OCI-LY1 (cell line): Measurements from ENCODE around the gene GPC2.

Source experiments
- H2AFZ ChIP-seq: fragments of 200-600 bp; sonication (generic), shearing (Covaris generic); 2 replicates; pipeline ENCODE4 v1.6.0; 2014; ENCODE audit warnings: antibody characterized with exemption, mild to moderate bottlenecking, low read length
- H3F3A ChIP-seq: fragments of 200-600 bp; sonication (generic), shearing (Covaris generic); 2 replicates; pipeline ENCODE4 v1.6.0; 2014; ENCODE audit warnings: mild to moderate bottlenecking, antibody characterized with exemption, low read length, moderate library complexity; ENCODE audit not compliant: insufficient read depth
- H3K27ac ChIP-seq: fragments of 200-600 bp; sonication (generic); 2 replicates; pipeline ENCODE4 v1.5.1; 2014; ENCODE audit warnings: low read length, mixed run types, mild to moderate bottlenecking, low read depth; ENCODE audit not compliant: poor library complexity, severe bottlenecking
- H3K27me3 ChIP-seq: fragments of 200-600 bp; sonication (generic); 2 replicates; pipeline ENCODE4 v1.6.0; 2014; ENCODE audit warnings: antibody characterized with exemption, mild to moderate bottlenecking, low read length, moderate library complexity; ENCODE audit not compliant: insufficient read depth
- H3K36me3 ChIP-seq: fragments of 200-600 bp; sonication (generic); 2 replicates; pipeline ENCODE4 v1.6.1; 2014; ENCODE audit warnings: mild to moderate bottlenecking, antibody characterized with exemption, low read length, moderate library complexity, mixed read lengths; ENCODE audit not compliant: insufficient read depth
- H3K4me1 ChIP-seq: fragments of 200-600 bp; sonication (generic); 2 replicates; pipeline ENCODE4 v1.5.1; 2014; ENCODE audit warnings: mild to moderate bottlenecking, low read length, moderate library complexity; ENCODE audit not compliant: insufficient read depth, severe bottlenecking
- H3K4me2 ChIP-seq: fragments of 200-600 bp; sonication (generic), shearing (Covaris generic); 2 replicates; pipeline ENCODE4 v1.6.1; 2014; ENCODE audit warnings: low read length
- H3K4me3 ChIP-seq: fragments of 200-600 bp; sonication (generic); 2 replicates; pipeline ENCODE4 v1.5.1; 2014; ENCODE audit warnings: low read length, low read depth, mild to moderate bottlenecking, mixed read lengths; ENCODE audit not compliant: poor library complexity, severe bottlenecking
- H3K79me2 ChIP-seq: fragments of 200-600 bp; shearing (Covaris generic); 2 replicates; pipeline ENCODE4 v1.6.1; 2016; ENCODE audit warnings: mixed run types, low read length, mixed read lengths; ENCODE audit not compliant: insufficient read depth
- H3K9ac ChIP-seq: fragments of 200-600 bp; sonication (generic), shearing (Covaris generic); 2 replicates; pipeline ENCODE4 v1.6.1; 2014; ENCODE audit warnings: mild to moderate bottlenecking, low read length, mixed read lengths
- H3K9me2 ChIP-seq: fragments of 200-600 bp; sonication (generic), shearing (Covaris generic); 2 replicates; pipeline ENCODE4 v1.6.1; 2014; ENCODE audit warnings: low read depth, mild to moderate bottlenecking, low read length, mixed read lengths
- H3K9me3 ChIP-seq: fragments of 200-600 bp; shearing (Covaris generic); 2 replicates; pipeline ENCODE4 v1.6.1; 2014; ENCODE audit warnings: low read length, mixed read lengths
- H4K20me1 ChIP-seq: fragments of 200-600 bp; sonication (generic), shearing (Covaris generic); 2 replicates; pipeline ENCODE4 v1.6.0; 2016; ENCODE audit warnings: mild to moderate bottlenecking, low read length; ENCODE audit not compliant: insufficient read depth
- CTCF ChIP-seq: fragments of 200-600 bp; sonication (generic), shearing (Covaris generic); IDR thresholded peaks from 2 replicates; pipeline ENCODE4 v1.5.1; 2017; ENCODE audit warnings: mild to moderate bottlenecking, antibody characterized with exemption, low read length, moderate library complexity, mixed read lengths
- EZH2 ChIP-seq: fragments of 200-600 bp; sonication (generic), shearing (Covaris generic); IDR thresholded peaks from 2 replicates; pipeline ENCODE4 v1.8.0; 2017; ENCODE audit warnings: borderline replicate concordance, mixed run types, mild to moderate bottlenecking, antibody characterized with exemption, low read length, moderate library complexity, mixed read lengths

GPC2 gene

DNA sequence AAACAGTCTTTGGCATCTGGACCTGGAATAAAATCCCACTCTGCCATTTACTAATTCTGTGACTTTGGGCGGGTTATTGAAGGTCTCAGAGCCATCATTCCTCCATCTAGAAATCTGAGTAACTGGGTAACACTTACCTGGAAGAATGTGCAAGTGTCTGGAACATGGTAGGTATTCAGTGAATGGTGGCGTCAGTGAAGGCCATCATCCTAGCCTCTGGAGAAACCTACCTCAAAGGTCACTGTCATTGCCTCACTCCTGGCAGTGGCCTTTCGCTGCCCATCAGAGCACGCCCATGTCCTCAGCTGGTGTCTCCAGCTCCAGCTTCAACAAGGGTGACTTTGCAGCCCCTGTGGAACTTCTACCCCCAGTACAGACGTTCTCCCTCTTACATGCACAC lies 13.3 kb downstream of the GPC2 start:
- H3F3A ChIP-seq = no peaks in the 10 kb centered on the region
- H3K9ac ChIP-seq = no peak overlapping the region
- H3K27me3 ChIP-seq = peaks cover 20% of the 10 kb centered on the region; the same call in 1 of the 2 replicates
- H3K79me2 ChIP-seq = no peaks in the 10 kb centered on the region
- peaks cover 18% of the 10 kb centered on the region for H3K4me1 ChIP-seq
- TF ChIP-seq EZH2 = no peak
- TF ChIP-seq CTCF = no peak
- no peak overlapping the region for H3K27ac ChIP-seq
- no peak overlapping the region for H3K4me2 ChIP-seq
- no peaks in the 10 kb centered on the region for H3K36me3 ChIP-seq
- H3K9me2 ChIP-seq = no peaks in the 10 kb centered on the region
- H3K4me3 ChIP-seq = no peak overlapping the region
- no peak overlapping the region for H2AFZ ChIP-seq
- H4K20me1 ChIP-seq = no peaks in the 10 kb centered on the region
- H3K9me3 ChIP-seq = no peaks in the 10 kb centered on the region

DNA sequence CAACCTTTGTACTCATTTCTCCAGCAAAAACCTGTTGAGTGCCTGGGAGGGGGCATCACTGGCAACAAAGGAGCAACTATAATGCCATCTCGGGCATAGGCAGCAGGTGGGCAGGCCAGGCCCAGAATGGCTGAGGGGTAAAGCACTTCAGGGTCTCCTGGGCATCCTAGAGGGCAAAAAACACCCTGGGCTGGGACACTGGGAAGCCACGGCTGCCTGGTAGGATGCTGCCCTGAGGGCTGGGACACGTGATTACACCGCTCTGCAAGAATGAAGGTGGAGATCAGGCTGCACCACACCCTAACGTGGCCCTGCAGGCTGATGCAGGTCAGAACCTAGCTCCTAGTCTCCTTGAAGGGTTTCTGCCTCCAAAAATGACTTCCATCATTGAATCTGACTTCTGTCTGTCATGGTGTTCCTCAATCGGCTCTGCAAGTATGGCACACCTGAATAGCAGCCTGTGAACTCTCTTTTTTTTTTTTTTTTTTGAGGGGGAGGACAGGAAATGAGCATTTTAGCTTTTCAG lies 14.1 kb downstream of the GPC2 start:
- no peak overlapping the region for H3K27ac ChIP-seq
- H3K9me2 ChIP-seq = no peaks in the 10 kb centered on the region
- H2AFZ ChIP-seq = no peak overlapping the region
- no peaks in the 10 kb centered on the region for H4K20me1 ChIP-seq
- TF ChIP-seq EZH2 (no peak), CTCF (no peak)
- no peak overlapping the region for H3K4me2 ChIP-seq
- peaks cover 12% of the 10 kb centered on the region for H3K4me1 ChIP-seq
- no peak overlapping the region for H3K9ac ChIP-seq
- no peak overlapping the region for H3K4me3 ChIP-seq
- H3F3A ChIP-seq = no peaks in the 10 kb centered on the region
- H3K36me3 ChIP-seq = no peaks in the 10 kb centered on the region
- no peaks in the 10 kb centered on the region for H3K79me2 ChIP-seq
- no peaks in the 10 kb centered on the region for H3K9me3 ChIP-seq
- peaks cover 18% of the 10 kb centered on the region; the same call in 1 of the 2 replicates for H3K27me3 ChIP-seq

DNA sequence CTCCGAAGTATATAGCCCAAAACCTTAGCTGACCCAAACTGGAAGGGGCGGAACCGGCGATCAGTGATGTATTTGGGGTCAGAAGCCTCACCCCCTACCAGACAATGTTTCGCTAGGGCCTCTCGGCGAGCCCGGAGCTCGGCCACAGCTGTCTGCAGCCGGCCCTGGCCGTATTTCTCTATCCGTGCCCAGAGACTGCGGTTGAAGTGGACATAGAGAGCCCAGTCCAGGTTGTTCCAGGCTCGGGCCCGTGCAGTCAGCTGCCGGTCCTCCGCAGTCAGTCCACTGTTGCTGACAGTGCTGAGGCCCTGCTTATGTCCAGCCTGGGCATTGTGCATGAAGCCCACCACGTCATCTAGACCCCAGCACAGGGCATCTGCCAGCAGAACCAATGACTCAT lies 17.1 kb downstream of the GPC2 start:
- TF ChIP-seq CTCF (no peak), EZH2 (no peak)
- Histone ChIP-seq H3K9ac (no peak overlapping the region), H3K9me2 (no peaks in the 10 kb centered on the region), H3K4me2 (no peak overlapping the region), H3K27me3 (peaks cover 4% of the 10 kb centered on the region; the same call in 1 of the 2 replicates), H3K4me1 (peaks cover 37% of the 10 kb centered on the region), H3K27ac (no peak overlapping the region), H4K20me1 (no peaks in the 10 kb centered on the region), H3K9me3 (no peaks in the 10 kb centered on the region), H3K79me2 (no peaks in the 10 kb centered on the region), H3K4me3 (no peak overlapping the region), H3K36me3 (peaks cover 21% of the 10 kb centered on the region), H2AFZ (no peak overlapping the region), H3F3A (no peaks in the 10 kb centered on the region)
